HCT116 (cell line): ENCODE measurements around the gene CCNE1. TPM values are rescaled to one million over a fixed set of nuclear protein-coding genes. Genes with fewer than 3 reads are reported as not detected.

Experiments used
- CEBPB ChIP-seq: IDR thresholded peaks from 2 replicates; pipeline ENCODE4 v1.6.1; 2012; ENCODE audit warnings: low read depth
- CTCF ChIP-seq, 3 experiments: fragments of 200-600 bp in 1 of 3; sonication (generic) in 1 of 3; IDR thresholded peaks in 2 of 3; conservative IDR thresholded peaks in 1 of 3; 2 replicates each; pipeline ENCODE4 v1.5.1; 2012 to 2017; ENCODE audit warnings: low read depth in 2 of 3, low read length in 2 of 3, antibody characterized with exemption in 1 of 3, borderline replicate concordance in 1 of 3, control low read depth in 1 of 3, mild to moderate bottlenecking in 1 of 3, mixed read lengths in 1 of 3, mixed run types in 1 of 3, moderate library complexity in 1 of 3; ENCODE audit not compliant: insufficient read depth in 1 of 3
- EGR1 ChIP-seq: IDR thresholded peaks from 2 replicates; pipeline ENCODE4 v1.6.1; 2012; ENCODE audit warnings: low read depth
- EZH2phosphoT487 ChIP-seq: fragments of 200-600 bp; IDR thresholded peaks from 2 replicates; pipeline ENCODE4 v1.6.1; 2018; ENCODE audit warnings: antibody characterized with exemption, borderline replicate concordance
- POLR2AphosphoS5 ChIP-seq: IDR thresholded peaks from 2 replicates; pipeline ENCODE4 v1.6.1; 2011; ENCODE audit warnings: mild to moderate bottlenecking, low read depth, low read length, moderate library complexity
- SIN3A ChIP-seq: IDR thresholded peaks from 2 replicates; pipeline ENCODE4 v1.6.1; 2012; ENCODE audit warnings: low read depth
- SRF ChIP-seq: IDR thresholded peaks from 2 replicates; pipeline ENCODE4 v1.6.1; 2012; ENCODE audit warnings: low read depth
- TCF7L2 ChIP-seq: IDR thresholded peaks from 2 replicates; pipeline ENCODE4 v1.7.0; 2011; ENCODE audit warnings: borderline replicate concordance, inconsistent platforms; ENCODE audit not compliant: insufficient read depth, insufficient read length; ENCODE audit errors: extremely low read depth
- YY1 ChIP-seq: IDR thresholded peaks from 2 replicates; pipeline ENCODE4 v1.6.1; 2011; ENCODE audit warnings: low read length, low read depth, moderate library complexity, mild to moderate bottlenecking; ENCODE audit not compliant: insufficient replicate concordance; ENCODE audit errors: extremely low read depth
- total RNA-seq: library from RNA; stranded (reverse); gene quantifications from one replicate; pipeline ENCODE4 v1.2.1, GENCODE V29; 2021; ENCODE audit not compliant: unreplicated experiment
- TF ChIP-seq, protein P1 (sequence below): IDR thresholded peaks from 2 replicates; pipeline ENCODE4 v1.6.1; 2012
- TF ChIP-seq, protein P2 (sequence below): IDR thresholded peaks from 2 replicates; pipeline ENCODE4 v1.6.1; 2012

The CCNE1 gene
- total RNA-seq, 1 experiment from 2014 or later = 29.3 TPM

DNA sequence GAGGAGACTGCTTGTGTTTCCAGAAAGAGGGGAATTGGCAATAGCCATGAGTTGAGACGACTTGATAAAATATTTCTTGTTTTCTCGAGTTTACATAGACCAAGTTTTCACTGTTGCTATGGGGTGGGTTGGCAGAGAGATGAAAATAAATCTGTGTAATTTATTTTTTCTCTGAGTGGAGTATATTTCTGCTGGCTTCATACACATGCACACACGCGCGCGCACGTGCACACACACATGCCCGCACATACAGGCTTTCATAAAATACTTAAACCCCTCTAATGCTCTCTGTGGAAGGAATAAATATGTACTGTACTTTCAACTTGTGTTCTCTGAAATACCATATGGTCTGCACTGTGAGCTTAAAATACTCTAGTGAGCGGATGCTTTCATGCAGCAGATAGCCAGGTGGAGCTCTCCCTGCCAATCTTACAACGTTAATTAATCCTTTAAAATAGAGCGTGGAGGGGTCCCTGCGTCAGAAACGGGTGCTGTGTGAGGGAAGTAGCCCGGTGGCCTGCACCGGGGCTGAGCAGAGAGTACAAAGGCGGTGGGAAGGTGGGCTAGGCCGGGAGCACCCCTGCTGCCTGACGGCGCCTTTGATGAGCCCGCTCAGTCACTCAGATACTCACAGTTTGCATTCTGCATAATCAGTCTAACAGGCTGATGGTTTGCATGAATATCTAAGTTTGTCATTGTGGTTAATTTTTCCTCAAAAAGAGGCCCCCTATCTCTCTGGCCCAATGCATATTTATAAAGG is 44.1 kb downstream of the CCNE1 start (continued):
- TF ChIP-seq CTCF (IDR thresholded peaks at IDR 0.05 in 2 of 3, conservative IDR thresholded peaks at IDR 0.05 in 1 of 3; ENCODE audit: borderline replicate concordance in 1 of 3, insufficient read depth in 1 of 3, low read depth in 2 of 3, low read length in 2 of 3) = no peak
- no peak for TF ChIP-seq CEBPB
- no peak for TF ChIP-seq POLR2AphosphoS5
- no peak for TF ChIP-seq SRF
- no peak for TF ChIP-seq EGR1
- TF ChIP-seq, protein P1, sequence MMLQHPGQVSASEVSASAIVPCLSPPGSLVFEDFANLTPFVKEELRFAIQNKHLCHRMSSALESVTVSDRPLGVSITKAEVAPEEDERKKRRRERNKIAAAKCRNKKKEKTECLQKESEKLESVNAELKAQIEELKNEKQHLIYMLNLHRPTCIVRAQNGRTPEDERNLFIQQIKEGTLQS = no peak
- TF ChIP-seq EZH2phosphoT487 = no peak
- TF ChIP-seq TCF7L2 = no peak
- no peak for TF ChIP-seq SIN3A
- TF ChIP-seq, protein P2, sequence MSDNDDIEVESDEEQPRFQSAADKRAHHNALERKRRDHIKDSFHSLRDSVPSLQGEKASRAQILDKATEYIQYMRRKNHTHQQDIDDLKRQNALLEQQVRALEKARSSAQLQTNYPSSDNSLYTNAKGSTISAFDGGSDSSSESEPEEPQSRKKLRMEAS = no peak
- TF ChIP-seq YY1 = no peak
